Measurements from ENCODE around the gene VILL.

VILL gene

GRCh38 chr3:38003371-38003816 is 12.8 kb downstream of the VILL start:
- Histone ChIP-seq H3K36me3 (ENCODE audit: control insufficient read depth in 1 of 2, insufficient read depth in 2 of 2, low read length in 2 of 2) (peaks cover 6 to 49% of the 10 kb centered on the region in 2 donors), H3K27ac (ENCODE audit: low read length) (no peak overlapping the region), H3K27me3 (ENCODE audit: low read depth, low read length) (no peaks in the 10 kb centered on the region), H3K4me1 (ENCODE audit: control insufficient read depth in 1 of 2, insufficient read depth in 2 of 2, low read length in 2 of 2) (peaks cover 3 to 24% of the 10 kb centered on the region in 2 donors), H3K9me3 (ENCODE audit: control insufficient read depth in 1 of 2, low read length in 2 of 2) (no peaks in the 10 kb centered on the region), H3K4me3 (ENCODE audit: low read depth in 1 of 2, low read length in 2 of 2) (no peak overlapping the region)

GRCh38 chr3:38003817-38004414 is 13.3 kb downstream of the VILL start:
- no peak overlapping the region for H3K27ac ChIP-seq (ENCODE audit: low read length)
- H3K9me3 ChIP-seq (ENCODE audit: control insufficient read depth in 1 of 2, low read length in 2 of 2) = no peaks in the 10 kb centered on the region
- no peaks in the 10 kb centered on the region for H3K27me3 ChIP-seq (ENCODE audit: low read depth, low read length)
- peaks cover 6 to 53% of the 10 kb centered on the region in 2 donors for H3K36me3 ChIP-seq (ENCODE audit: control insufficient read depth in 1 of 2, insufficient read depth in 2 of 2, low read length in 2 of 2)
- H3K4me1 ChIP-seq (ENCODE audit: control insufficient read depth in 1 of 2, insufficient read depth in 2 of 2, low read length in 2 of 2) = peaks cover 0 to 21% of the 10 kb centered on the region in 2 donors
- H3K4me3 ChIP-seq (ENCODE audit: low read depth in 1 of 2, low read length in 2 of 2) = no peak overlapping the region

- no peak overlapping the region for H3K4me3 ChIP-seq (ENCODE audit: low read depth in 1 of 2, low read length in 2 of 2)
- no peaks in the 10 kb centered on the region for H3K27me3 ChIP-seq (ENCODE audit: low read depth, low read length)
- H3K36me3 ChIP-seq (ENCODE audit: control insufficient read depth in 1 of 2, insufficient read depth in 2 of 2, low read length in 2 of 2) = peaks cover 6 to 56% of the 10 kb centered on the region in 2 donors
- H3K27ac ChIP-seq (ENCODE audit: low read length) = no peak overlapping the region
- H3K9me3 ChIP-seq (ENCODE audit: control insufficient read depth in 1 of 2, low read length in 2 of 2) = no peaks in the 10 kb centered on the region
- H3K4me1 ChIP-seq (ENCODE audit: control insufficient read depth in 1 of 2, insufficient read depth in 2 of 2, low read length in 2 of 2) = peaks cover 0 to 21% of the 10 kb centered on the region in 2 donors
These were observed 14.0 kb downstream of the VILL start for GRCh38 chr3:38004415-38005075.

GRCh38 chr3:38005076-38006020 is 14.8 kb downstream of the VILL start:
- peaks cover 0 to 21% of the 10 kb centered on the region in 2 donors for H3K4me1 ChIP-seq (ENCODE audit: control insufficient read depth in 1 of 2, insufficient read depth in 2 of 2, low read length in 2 of 2)
- no peak overlapping the region for H3K27ac ChIP-seq (ENCODE audit: low read length)
- H3K27me3 ChIP-seq (ENCODE audit: low read depth, low read length) = no peaks in the 10 kb centered on the region
- H3K4me3 ChIP-seq (ENCODE audit: low read depth in 1 of 2, low read length in 2 of 2) = no peak overlapping the region
- H3K9me3 ChIP-seq (ENCODE audit: control insufficient read depth in 1 of 2, low read length in 2 of 2) = no peaks in the 10 kb centered on the region
- peaks cover 6 to 57% of the 10 kb centered on the region in 2 donors for H3K36me3 ChIP-seq (ENCODE audit: control insufficient read depth in 1 of 2, insufficient read depth in 2 of 2, low read length in 2 of 2)

- Histone ChIP-seq H3K4me3 (ENCODE audit: low read depth in 1 of 2, low read length in 2 of 2) (no peak overlapping the region), H3K27ac (ENCODE audit: low read length) (no peak overlapping the region), H3K27me3 (ENCODE audit: low read depth, low read length) (no peaks in the 10 kb centered on the region), H3K4me1 (ENCODE audit: control insufficient read depth in 1 of 2, insufficient read depth in 2 of 2, low read length in 2 of 2) (peaks cover 0 to 21% of the 10 kb centered on the region in 2 donors), H3K9me3 (ENCODE audit: control insufficient read depth in 1 of 2, low read length in 2 of 2) (no peaks in the 10 kb centered on the region), H3K36me3 (ENCODE audit: control insufficient read depth in 1 of 2, insufficient read depth in 2 of 2, low read length in 2 of 2) (peaks cover 6 to 62% of the 10 kb centered on the region in 2 donors)
These were observed 15.4 kb downstream of the VILL start for GRCh38 chr3:38006031-38006430.

GRCh38 chr3:38006445-38006995 is 15.9 kb downstream of the VILL start:
- no peak overlapping the region for H3K27ac ChIP-seq (ENCODE audit: low read length)
- peaks cover 0 to 21% of the 10 kb centered on the region in 2 donors for H3K4me1 ChIP-seq (ENCODE audit: control insufficient read depth in 1 of 2, insufficient read depth in 2 of 2, low read length in 2 of 2)
- peaks cover 5 to 62% of the 10 kb centered on the region in 2 donors for H3K36me3 ChIP-seq (ENCODE audit: control insufficient read depth in 1 of 2, insufficient read depth in 2 of 2, low read length in 2 of 2)
- H3K27me3 ChIP-seq (ENCODE audit: low read depth, low read length) = no peaks in the 10 kb centered on the region
- H3K4me3 ChIP-seq (ENCODE audit: low read depth in 1 of 2, low read length in 2 of 2) = no peak overlapping the region
- no peaks in the 10 kb centered on the region for H3K9me3 ChIP-seq (ENCODE audit: control insufficient read depth in 1 of 2, low read length in 2 of 2)

GRCh38 chr3:38007754-38008090 is 17.1 kb downstream of the VILL start:
- Histone ChIP-seq H3K9me3 (ENCODE audit: control insufficient read depth in 1 of 2, low read length in 2 of 2) (no peaks in the 10 kb centered on the region), H3K27me3 (ENCODE audit: low read depth, low read length) (no peaks in the 10 kb centered on the region), H3K4me1 (ENCODE audit: control insufficient read depth in 1 of 2, insufficient read depth in 2 of 2, low read length in 2 of 2) (peaks cover 0 to 21% of the 10 kb centered on the region in 2 donors), H3K36me3 (ENCODE audit: control insufficient read depth in 1 of 2, insufficient read depth in 2 of 2, low read length in 2 of 2) (peaks cover 0 to 53% of the 10 kb centered on the region in 2 donors), H3K4me3 (ENCODE audit: low read depth in 1 of 2, low read length in 2 of 2) (no peak overlapping the region), H3K27ac (ENCODE audit: low read length) (no peak overlapping the region)

- Histone ChIP-seq H3K4me1 (ENCODE audit: control insufficient read depth in 1 of 2, insufficient read depth in 2 of 2, low read length in 2 of 2) (peaks cover 0 to 17% of the 10 kb centered on the region in 2 donors), H3K27me3 (ENCODE audit: low read depth, low read length) (no peaks in the 10 kb centered on the region), H3K9me3 (ENCODE audit: control insufficient read depth in 1 of 2, low read length in 2 of 2) (no peaks in the 10 kb centered on the region), H3K27ac (ENCODE audit: low read length) (no peak overlapping the region), H3K4me3 (ENCODE audit: low read depth in 1 of 2, low read length in 2 of 2) (no peak overlapping the region), H3K36me3 (ENCODE audit: control insufficient read depth in 1 of 2, insufficient read depth in 2 of 2, low read length in 2 of 2) (peaks cover 0 to 53% of the 10 kb centered on the region in 2 donors)
These were observed 17.7 kb downstream of the VILL start for GRCh38 chr3:38008191-38008701.

GRCh38 chr3:38008971-38009580 is 18.5 kb downstream of the VILL start:
- Histone ChIP-seq H3K27ac (ENCODE audit: low read length) (no peak overlapping the region), H3K36me3 (ENCODE audit: control insufficient read depth in 1 of 2, insufficient read depth in 2 of 2, low read length in 2 of 2) (peaks cover 0 to 56% of the 10 kb centered on the region in 2 donors)

GRCh38 chr3:38009807-38010591 is 19.4 kb downstream of the VILL start:
- Histone ChIP-seq H3K36me3 (ENCODE audit: control insufficient read depth in 1 of 2, insufficient read depth in 2 of 2, low read length in 2 of 2) (peaks cover 0 to 62% of the 10 kb centered on the region in 2 donors), H3K27ac (ENCODE audit: low read length) (no peak overlapping the region), H3K27me3 (ENCODE audit: low read depth, low read length) (no peaks in the 10 kb centered on the region), H3K9me3 (ENCODE audit: control insufficient read depth in 1 of 2, low read length in 2 of 2) (no peaks in the 10 kb centered on the region), H3K4me1 (ENCODE audit: control insufficient read depth in 1 of 2, insufficient read depth in 2 of 2, low read length in 2 of 2) (peaks cover 0 to 1% of the 10 kb centered on the region in 2 donors), H3K4me3 (ENCODE audit: low read depth in 1 of 2, low read length in 2 of 2) (no peak overlapping the region)

More at GRCh38 chr3:38008971-38009580, 18.5 kb downstream of the VILL start:
- Histone ChIP-seq H3K27me3 (ENCODE audit: low read depth, low read length) (no peaks in the 10 kb centered on the region), H3K4me1 (ENCODE audit: control insufficient read depth in 1 of 2, insufficient read depth in 2 of 2, low read length in 2 of 2) (peaks cover 0 to 10% of the 10 kb centered on the region in 2 donors), H3K9me3 (ENCODE audit: control insufficient read depth in 1 of 2, low read length in 2 of 2) (no peaks in the 10 kb centered on the region), H3K4me3 (ENCODE audit: low read depth in 1 of 2, low read length in 2 of 2) (no peak overlapping the region)

All from muscle layer of duodenum (tissue), 2 donors.